Memory B cell (primary cell): ENCODE results near the gene TMC3.
A peak's percentile ranks its signal among the peaks of the same experiment; 100 is the strongest.

Source experiments
- ATAC-seq: fragments of 150-1000 bp; cut with Tn5 transposase; 2 replicates; pipeline ENCODE4 v1.10.0; 2021; ENCODE audit warnings: low read depth, mild to moderate bottlenecking, moderate library complexity
- DNase-seq, 2 donors: peaks; one replicate each; pipeline ENCODE4 v3.0.0; 2022; ENCODE audit warnings: low spot score in 2 of 2
- H3K27ac Mint-ChIP-seq: one replicate; pipeline ENCODE4 v1.8.0; 2022; ENCODE audit warnings: mild to moderate bottlenecking, moderate library complexity, mixed read lengths
- H3K27me3 Mint-ChIP-seq: one replicate; pipeline ENCODE4 v1.8.0; 2022; ENCODE audit warnings: mixed read lengths
- H3K36me3 Mint-ChIP-seq: one replicate; pipeline ENCODE4 v1.8.0; 2022; ENCODE audit warnings: mild to moderate bottlenecking, mixed read lengths
- H3K4me1 Mint-ChIP-seq: one replicate; pipeline ENCODE4 v1.8.0; 2022; ENCODE audit warnings: mixed read lengths
- H3K4me3 Mint-ChIP-seq: one replicate; pipeline ENCODE4 v1.8.0; 2022; ENCODE audit warnings: mild to moderate bottlenecking, moderate library complexity, mixed read lengths
- H3K9me3 Mint-ChIP-seq: one replicate; pipeline ENCODE4 v1.8.0; 2022; ENCODE audit warnings: mixed read lengths

TMC3 gene

DNA sequence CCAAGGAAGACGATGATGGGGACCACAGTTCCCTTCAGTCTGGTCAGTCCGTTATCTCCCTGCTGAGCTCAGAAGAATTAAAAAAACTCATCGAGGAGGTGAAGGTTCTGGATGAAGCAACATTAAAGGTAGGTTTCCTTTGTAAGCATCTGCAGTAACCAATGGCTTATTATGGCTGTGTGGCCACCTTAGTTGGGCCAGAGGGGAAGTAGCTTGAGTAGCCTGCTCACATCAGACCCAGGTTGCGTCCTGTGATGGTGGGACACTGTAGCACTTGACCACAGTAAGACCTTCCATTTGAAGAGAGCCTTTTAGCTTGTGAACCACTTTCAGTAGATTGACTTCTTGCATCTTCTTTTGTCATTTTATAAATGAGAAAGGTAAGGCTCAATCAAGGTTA, 72.6 kb downstream of the TMC3 start:
- peak overlapping the region; percentile 95 for H3K27ac Mint-ChIP-seq
- H3K36me3 Mint-ChIP-seq, result peaks cover 73% of the 10 kb centered on the region
- H3K27me3 Mint-ChIP-seq, result no peaks in the 10 kb centered on the region

DNA sequence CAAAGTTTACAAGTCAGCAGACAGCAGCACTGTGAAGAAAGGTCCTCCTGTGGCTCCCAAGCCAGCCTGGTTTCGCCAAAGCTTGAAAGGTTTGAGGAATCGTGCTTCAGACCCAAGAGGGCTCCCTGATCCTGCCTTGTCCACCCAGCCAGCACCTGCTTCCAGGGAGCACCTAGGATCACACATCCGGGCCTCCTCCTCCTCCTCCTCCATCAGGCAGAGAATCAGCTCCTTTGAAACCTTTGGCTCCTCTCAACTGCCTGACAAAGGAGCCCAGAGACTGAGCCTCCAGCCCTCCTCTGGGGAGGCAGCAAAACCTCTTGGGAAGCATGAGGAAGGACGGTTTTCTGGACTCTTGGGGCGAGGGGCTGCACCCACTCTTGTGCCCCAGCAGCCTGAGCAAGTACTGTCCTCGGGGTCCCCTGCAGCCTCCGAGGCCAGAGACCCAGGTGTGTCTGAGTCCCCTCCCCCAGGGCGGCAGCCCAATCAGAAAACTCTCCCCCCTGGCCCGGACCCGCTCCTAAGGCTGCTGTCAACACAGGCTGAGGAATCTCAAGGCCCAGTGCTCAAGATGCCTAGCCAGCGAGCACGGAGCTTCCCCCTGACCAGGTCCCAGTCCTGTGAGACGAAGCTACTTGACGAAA, 74.3 kb downstream of the TMC3 start:
- Mint-ChIP-seq H3K27me3 (no peaks in the 10 kb centered on the region), H3K27ac (peak overlapping the region; percentile 95), H3K4me1 (peaks cover 80% of the 10 kb centered on the region), H3K4me3 (peak overlapping the region; percentile 99), H3K36me3 (peaks cover 75% of the 10 kb centered on the region), H3K9me3 (no peaks in the 10 kb centered on the region)
- ATAC-seq (no peak), DNase-seq (no peak)

More for the DNA sequence above, 72.6 kb downstream of the TMC3 start:
- Mint-ChIP-seq H3K4me1 (peaks cover 66% of the 10 kb centered on the region), H3K4me3 (peak overlapping the region; percentile 99), H3K9me3 (no peaks in the 10 kb centered on the region)
- no peak for DNase-seq
- ATAC-seq, result no peak

DNA sequence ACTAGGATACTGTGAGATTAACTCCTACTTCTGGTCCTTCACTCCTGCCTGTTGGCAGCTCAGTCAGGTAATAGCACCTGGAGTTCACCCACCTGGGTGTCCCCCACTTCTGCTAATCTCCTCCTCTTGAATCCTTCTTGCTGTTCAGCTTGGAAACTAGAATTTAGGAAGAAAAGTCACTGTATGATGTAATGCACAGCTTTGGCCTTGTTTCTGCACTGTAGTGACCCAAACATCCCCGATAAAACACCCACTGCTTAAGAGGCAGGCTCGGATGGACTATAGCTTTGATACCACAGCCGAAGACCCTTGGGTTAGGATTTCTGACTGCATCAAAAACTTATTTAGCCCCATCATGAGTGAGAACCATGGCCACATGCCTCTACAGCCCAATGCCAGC, 74.9 kb downstream of the TMC3 start:
- Mint-ChIP-seq H3K4me1 (peaks cover 77% of the 10 kb centered on the region), H3K27me3 (no peaks in the 10 kb centered on the region), H3K27ac (peak overlapping the region; percentile 95), H3K9me3 (no peaks in the 10 kb centered on the region), H3K4me3 (peak overlapping the region; percentile 99), H3K36me3 (peaks cover 70% of the 10 kb centered on the region)
- ATAC-seq (no peak), DNase-seq (no peak)

DNA sequence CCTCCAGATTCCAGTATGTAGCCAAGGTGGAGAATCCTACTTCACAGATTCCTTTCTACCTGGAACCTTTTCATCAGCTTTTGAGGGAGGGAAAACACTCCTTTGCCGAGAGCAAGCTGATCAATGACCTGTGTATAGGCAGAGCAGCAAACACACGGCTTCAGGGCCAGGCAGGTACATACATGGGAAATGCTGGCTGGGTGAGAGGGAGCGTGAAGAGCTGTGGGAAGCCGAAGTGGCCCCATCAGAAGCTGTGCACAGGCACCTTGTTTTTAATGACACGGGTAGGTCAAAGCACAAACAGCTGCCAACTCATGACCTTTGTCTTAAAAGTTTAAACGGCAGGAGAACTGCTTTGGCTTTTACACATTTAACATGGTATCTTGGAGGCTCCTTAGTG, 75.4 kb downstream of the TMC3 start:
- H3K4me1 Mint-ChIP-seq, result peaks cover 78% of the 10 kb centered on the region
- no peaks in the 10 kb centered on the region for H3K9me3 Mint-ChIP-seq
- ATAC-seq, result no peak
- peak overlapping the region; percentile 95 for H3K27ac Mint-ChIP-seq
- DNase-seq, result no peak
- H3K27me3 Mint-ChIP-seq, result no peaks in the 10 kb centered on the region
- peak overlapping the region; percentile 99 for H3K4me3 Mint-ChIP-seq
- H3K36me3 Mint-ChIP-seq, result peaks cover 66% of the 10 kb centered on the region

DNA sequence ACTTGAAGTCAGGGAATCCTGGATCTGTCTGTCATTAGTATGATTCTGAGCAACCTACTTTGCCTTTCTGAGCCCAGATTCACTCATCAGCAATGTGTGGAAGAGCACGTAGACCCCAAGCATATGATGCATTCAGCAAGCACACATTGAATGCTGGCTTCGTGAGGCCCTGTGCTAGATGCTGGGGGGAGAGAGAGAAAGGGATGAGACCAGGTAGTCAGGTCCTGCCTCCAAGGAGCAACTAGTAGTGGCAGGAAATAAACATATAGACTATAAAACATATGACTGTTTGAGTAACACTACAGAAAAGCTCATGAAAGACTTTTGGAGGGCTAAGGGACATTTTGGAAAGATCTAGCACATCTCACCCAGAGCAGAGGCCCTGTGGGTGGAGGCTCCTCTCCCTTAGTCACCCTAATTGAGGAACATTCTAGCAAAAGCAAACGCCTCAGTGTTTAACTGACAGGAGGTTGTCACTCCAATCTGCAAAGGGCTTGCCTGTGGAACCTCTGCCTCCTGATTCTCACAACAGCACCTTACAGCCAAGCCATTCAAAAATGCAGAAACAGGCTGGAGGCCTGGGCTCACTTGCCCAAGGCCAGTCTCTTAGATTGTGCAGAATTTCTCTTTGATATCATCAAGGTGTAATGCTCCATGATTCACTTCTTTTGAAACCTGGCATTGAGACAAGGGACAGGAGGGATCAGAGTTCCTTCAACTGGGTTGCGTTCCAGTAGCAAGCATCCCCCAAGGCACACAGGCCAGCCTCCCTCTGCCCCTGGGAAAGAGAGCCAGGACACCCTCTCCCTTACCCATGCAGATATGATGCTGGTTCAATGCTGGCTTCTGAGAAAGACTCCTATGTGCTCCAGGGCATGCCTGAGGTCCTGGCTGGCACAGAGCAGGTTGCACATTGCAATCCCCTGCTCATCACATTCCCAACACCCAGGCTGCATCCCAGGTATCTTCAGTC, 76.1 kb downstream of the TMC3 start:
- peak overlapping the region; percentile 99 for H3K4me3 Mint-ChIP-seq
- H3K27ac Mint-ChIP-seq, result peak overlapping the region; percentile 95
- H3K36me3 Mint-ChIP-seq, result peaks cover 61% of the 10 kb centered on the region
- DNase-seq (no peak), ATAC-seq (no peak)
- no peaks in the 10 kb centered on the region for H3K9me3 Mint-ChIP-seq
- no peaks in the 10 kb centered on the region for H3K27me3 Mint-ChIP-seq
- H3K4me1 Mint-ChIP-seq, result peaks cover 73% of the 10 kb centered on the region

DNA sequence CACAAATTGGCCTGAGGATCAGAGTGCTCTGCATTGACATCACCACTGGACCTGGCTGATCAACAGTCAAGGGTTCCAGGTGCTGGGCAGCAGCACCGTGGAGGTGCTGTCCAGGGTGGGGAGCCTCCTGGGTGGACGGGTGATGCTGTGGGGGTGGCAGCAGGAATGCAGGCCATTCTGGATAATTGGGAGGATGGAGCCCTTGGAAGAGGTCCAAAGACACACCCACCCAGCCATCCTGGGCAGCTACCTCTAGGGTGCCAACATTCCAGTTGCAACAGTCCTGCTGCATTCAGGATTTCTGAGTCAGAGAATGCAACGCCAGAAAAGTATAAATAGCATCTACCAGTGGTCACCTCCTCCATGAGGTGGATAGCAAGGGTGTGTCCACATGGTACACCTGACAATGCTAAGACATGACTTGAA, 76.9 kb downstream of the TMC3 start:
- peaks cover 55% of the 10 kb centered on the region for H3K36me3 Mint-ChIP-seq

DNA sequence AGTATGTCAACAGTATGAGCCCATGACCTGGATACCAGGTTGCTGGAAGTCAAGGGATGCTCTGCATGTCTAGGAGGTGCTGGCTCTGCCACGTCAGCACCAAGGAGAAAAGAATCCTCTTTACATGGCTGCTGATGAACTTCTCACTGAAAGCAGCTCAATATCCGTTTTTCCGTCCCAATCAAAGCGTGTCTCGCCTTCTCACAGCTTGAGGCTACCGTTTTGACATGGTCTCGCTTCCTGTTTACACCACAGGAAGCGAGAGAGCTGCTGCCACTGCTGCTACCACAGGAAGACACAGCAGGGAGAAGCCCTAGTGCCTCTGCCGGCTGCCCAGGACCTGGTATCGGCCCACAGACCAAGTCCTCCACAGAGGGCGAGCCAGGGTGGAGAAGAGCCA, 77.3 kb downstream of the TMC3 start:
- DNase-seq, result peak; percentile 56 to 63
- peaks cover 50% of the 10 kb centered on the region for H3K36me3 Mint-ChIP-seq
- H3K9me3 Mint-ChIP-seq, result no peaks in the 10 kb centered on the region
- H3K4me1 Mint-ChIP-seq, result peaks cover 69% of the 10 kb centered on the region
- H3K27me3 Mint-ChIP-seq, result no peaks in the 10 kb centered on the region
- ATAC-seq, result peak; percentile 40
- peak overlapping the region; percentile 99 for H3K4me3 Mint-ChIP-seq
- peak overlapping the region; percentile 95 for H3K27ac Mint-ChIP-seq

More for the DNA sequence above, 76.9 kb downstream of the TMC3 start:
- H3K4me3 Mint-ChIP-seq, result peak overlapping the region; percentile 99
- H3K27me3 Mint-ChIP-seq, result no peaks in the 10 kb centered on the region
- ATAC-seq (no peak), DNase-seq (no peak)
- H3K4me1 Mint-ChIP-seq, result peaks cover 70% of the 10 kb centered on the region
- peak overlapping the region; percentile 95 for H3K27ac Mint-ChIP-seq
- H3K9me3 Mint-ChIP-seq, result no peaks in the 10 kb centered on the region

DNA sequence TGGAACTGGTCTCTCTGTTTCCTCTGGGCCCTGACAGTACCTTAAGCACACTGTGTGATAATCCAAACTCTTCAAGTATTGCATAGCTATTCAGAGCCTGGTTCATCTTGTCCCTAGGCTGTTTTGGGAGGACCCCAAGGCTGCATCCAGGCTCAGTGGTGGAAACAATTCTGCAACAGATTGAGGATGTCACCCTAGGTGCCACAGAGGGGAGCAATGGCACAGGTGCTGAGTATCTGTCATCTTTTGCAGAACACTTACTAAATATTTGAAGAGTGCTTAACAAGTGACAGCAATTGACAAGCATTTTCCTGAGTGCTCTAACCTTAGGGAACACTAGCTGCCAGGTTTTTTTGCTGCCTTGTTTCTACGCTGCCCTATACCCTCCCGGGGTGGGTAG, 77.8 kb downstream of the TMC3 start:
- H3K4me1 Mint-ChIP-seq, result peaks cover 70% of the 10 kb centered on the region
- H3K27me3 Mint-ChIP-seq, result no peaks in the 10 kb centered on the region
- H3K27ac Mint-ChIP-seq, result peak overlapping the region; percentile 95
- no peak for DNase-seq
- no peak for ATAC-seq
- H3K4me3 Mint-ChIP-seq, result peak overlapping the region; percentile 99
- H3K9me3 Mint-ChIP-seq, result no peaks in the 10 kb centered on the region
- peaks cover 49% of the 10 kb centered on the region for H3K36me3 Mint-ChIP-seq

DNA sequence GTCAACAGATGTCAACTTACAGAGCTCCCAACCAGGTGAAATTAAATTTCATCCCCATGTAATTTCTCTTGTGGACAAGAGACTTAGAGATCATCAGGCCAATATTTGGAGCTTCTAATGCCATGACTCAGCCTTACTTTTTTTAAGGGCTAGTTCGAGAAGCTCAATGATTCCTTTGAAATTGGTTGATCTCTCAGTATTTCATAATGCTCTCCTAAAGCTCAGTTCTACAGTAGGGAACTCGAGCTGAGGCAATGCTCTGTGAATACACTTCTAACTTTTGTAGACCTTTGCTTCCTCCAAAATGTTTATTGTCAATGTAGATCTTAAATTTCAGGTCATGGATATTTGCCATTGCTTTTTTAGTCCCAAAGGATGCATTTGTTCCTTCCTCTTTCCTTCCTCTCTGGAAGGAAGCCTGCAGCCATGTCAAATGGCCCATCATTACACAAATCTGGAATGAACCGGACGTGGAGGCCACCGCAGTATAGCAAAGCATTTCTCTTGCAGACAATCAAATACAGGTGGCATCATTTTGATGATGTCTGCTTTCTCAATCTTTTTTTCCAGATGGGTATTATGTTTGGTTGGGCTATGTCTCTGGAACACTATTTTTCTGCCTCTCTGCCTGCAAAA, 78.4 kb downstream of the TMC3 start:
- Mint-ChIP-seq H3K4me1 (peaks cover 69% of the 10 kb centered on the region), H3K27me3 (no peaks in the 10 kb centered on the region), H3K36me3 (peaks cover 44% of the 10 kb centered on the region), H3K4me3 (peak overlapping the region; percentile 99), H3K9me3 (no peaks in the 10 kb centered on the region), H3K27ac (peak overlapping the region; percentile 95)
- ATAC-seq (no peak), DNase-seq (no peak)

DNA sequence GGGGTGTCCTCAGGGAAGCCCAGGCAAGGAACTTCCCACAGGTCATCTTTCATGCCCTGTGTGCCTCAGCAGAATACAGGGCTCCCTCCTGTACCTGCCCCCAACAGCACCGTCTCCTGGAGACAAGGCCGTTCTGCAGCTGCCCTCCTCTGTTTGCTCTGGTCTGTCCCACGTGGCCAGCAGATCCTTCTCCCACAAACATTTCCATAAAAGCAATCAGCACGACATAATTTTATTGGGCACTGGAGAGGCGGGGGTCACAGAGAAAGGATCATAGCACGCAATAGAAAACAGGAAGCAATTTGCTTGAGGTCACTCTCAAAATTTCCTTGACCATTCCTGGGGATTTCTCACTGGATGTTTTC, 79.5 kb downstream of the TMC3 start:
- H3K27me3 Mint-ChIP-seq, result no peaks in the 10 kb centered on the region
- no peak for ATAC-seq
- peak overlapping the region; percentile 95 for H3K27ac Mint-ChIP-seq
- peak overlapping the region; percentile 99 for H3K4me3 Mint-ChIP-seq
- no peaks in the 10 kb centered on the region for H3K9me3 Mint-ChIP-seq
- H3K36me3 Mint-ChIP-seq, result peaks cover 34% of the 10 kb centered on the region
- no peak for DNase-seq
- peaks cover 64% of the 10 kb centered on the region for H3K4me1 Mint-ChIP-seq

DNA sequence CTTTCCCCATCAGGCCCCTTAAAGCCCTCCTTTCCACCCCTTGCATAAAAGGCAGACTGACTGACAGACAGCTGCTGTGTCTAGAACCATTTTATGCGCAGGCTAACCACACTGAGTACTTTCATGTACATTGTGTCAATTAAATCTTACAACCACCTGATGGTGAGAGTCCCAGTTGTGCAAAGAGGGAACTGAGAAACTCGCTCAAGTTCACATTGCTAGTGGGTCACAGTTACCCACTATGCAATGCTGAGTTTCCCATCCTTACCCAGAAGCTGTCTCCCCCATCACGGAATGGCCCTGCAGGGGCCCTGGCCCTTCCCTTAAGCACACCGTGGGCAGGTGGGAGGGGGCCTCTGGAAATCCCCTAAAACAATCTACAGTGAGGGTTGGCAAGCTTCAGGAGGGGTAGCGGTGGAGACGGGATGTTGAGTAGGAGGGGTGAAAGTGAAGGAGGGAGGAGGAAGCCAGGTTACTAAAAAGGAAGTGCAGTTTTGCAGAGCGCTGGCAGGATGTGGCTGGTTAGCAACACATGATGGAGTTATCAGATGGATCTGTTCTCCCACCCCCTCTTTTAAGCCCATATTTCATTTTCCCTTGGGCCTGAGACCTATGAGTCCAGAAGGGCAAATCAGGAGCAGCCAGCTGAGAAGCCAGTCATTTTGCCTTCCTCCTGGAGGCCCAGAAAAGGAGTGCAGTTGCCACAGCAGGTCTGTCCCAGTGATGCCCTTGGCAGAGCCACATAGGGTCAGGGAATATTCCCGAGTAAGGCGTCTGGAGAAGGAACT, 80.1 kb downstream of the TMC3 start:
- peak; percentile 69 for ATAC-seq
- Mint-ChIP-seq H3K36me3 (peaks cover 30% of the 10 kb centered on the region), H3K9me3 (no peaks in the 10 kb centered on the region), H3K27me3 (no peaks in the 10 kb centered on the region), H3K27ac (peak overlapping the region; percentile 95), H3K4me3 (peak overlapping the region; percentile 99), H3K4me1 (peaks cover 61% of the 10 kb centered on the region)
- DNase-seq, result peak; percentile 80 to 82

DNA sequence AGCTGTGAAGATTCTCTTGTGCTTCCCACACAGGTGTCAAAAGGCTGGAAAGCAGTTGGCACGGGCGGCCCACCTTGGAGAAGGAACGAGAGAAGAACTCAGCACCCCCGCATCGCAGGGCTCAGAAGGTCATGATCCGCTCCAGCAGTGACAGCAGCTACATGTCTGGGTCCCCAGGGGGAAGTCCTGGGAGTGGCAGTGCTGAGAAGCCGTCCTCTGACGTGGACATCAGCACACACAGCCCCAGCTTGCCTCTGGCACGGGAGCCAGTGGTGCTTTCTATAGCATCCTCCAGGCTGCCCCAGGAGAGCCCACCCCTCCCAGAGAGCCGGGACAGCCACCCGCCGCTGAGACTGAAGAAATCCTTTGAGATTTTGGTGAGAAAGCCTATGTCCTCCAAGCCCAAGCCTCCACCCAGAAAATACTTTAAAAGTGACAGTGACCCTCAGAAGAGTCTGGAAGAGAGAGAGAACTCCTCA, 81.5 kb downstream of the TMC3 start:
- no peaks in the 10 kb centered on the region for H3K27me3 Mint-ChIP-seq
- H3K4me1 Mint-ChIP-seq, result peaks cover 62% of the 10 kb centered on the region
- H3K4me3 Mint-ChIP-seq, result peak overlapping the region; percentile 99
- peaks cover 2% of the 10 kb centered on the region for H3K9me3 Mint-ChIP-seq
- peaks cover 20% of the 10 kb centered on the region for H3K36me3 Mint-ChIP-seq
- H3K27ac Mint-ChIP-seq, result peak overlapping the region; percentile 95
- DNase-seq (peak; percentile 71 to 84), ATAC-seq (peak; percentile 61)

DNA sequence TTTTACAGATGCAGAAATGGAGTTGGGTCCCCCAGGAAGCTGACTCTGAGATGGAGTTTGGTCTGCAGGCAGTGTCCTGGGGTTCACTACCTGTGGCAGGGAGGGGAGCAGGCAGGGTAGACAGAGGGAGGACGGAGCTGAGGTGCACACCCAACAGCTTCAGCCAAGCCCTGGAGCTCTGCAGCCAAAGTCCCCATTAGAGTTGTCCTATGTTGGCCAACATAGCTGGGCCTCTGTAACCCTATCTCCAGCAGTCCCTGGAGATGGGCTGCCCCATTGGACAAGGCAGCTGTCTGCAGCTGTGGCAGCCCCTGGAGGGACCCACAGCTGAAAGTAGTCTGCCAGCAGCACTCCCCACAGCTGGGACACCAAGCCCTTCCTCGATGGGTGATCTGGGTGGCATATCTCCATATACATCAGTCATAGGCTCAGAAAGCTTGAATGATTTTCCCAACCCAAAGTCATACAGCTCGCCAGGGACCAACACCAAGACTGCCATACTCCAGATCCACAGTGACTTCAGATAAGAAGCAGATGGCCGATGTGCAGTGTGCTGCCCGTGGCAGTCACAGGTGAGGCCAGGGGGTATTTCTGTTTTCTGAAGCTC, 82.0 kb downstream of the TMC3 start:
- H3K4me3 Mint-ChIP-seq, result peak overlapping the region; percentile 99
- ATAC-seq (no peak), DNase-seq (no peak)
- H3K4me1 Mint-ChIP-seq, result peaks cover 62% of the 10 kb centered on the region
- H3K27ac Mint-ChIP-seq, result peak overlapping the region; percentile 95
- H3K27me3 Mint-ChIP-seq, result no peaks in the 10 kb centered on the region
- H3K36me3 Mint-ChIP-seq, result peaks cover 17% of the 10 kb centered on the region
- peaks cover 3% of the 10 kb centered on the region for H3K9me3 Mint-ChIP-seq
